ENCODE results near the gene SEMA4D.

DNA sequence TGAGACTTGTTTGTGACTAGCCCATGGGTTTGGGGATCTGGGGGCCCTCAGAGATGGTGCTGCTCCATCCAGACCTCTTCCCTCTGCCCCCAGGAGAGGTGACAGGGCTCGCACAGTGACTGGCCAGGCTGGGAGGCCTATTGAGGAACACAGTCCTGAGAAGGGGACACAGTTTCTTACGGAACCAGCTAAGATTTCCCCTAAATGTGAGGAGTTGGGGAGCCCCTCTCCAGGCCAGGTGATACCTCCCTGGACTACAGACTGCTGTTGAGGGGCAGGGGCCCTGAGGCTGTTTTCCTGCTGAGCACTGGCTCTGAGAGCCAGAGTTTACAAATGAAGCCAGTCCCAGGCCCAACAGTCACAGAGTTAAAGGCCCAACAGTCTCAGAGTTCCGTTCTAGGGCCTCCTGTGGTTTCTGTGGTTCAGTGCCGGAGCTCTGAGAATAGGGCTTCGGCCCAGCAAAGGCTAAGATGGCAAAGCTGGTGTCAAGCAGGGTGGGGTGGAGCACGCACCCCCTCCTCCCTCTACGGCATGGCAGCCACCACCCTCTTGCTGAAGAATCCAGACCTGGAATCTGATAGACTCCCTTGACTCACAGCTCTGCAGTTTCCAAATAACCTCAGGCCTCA is 1.1 kb upstream of the SEMA4D start:
- TF ChIP-seq, protein P1, sequence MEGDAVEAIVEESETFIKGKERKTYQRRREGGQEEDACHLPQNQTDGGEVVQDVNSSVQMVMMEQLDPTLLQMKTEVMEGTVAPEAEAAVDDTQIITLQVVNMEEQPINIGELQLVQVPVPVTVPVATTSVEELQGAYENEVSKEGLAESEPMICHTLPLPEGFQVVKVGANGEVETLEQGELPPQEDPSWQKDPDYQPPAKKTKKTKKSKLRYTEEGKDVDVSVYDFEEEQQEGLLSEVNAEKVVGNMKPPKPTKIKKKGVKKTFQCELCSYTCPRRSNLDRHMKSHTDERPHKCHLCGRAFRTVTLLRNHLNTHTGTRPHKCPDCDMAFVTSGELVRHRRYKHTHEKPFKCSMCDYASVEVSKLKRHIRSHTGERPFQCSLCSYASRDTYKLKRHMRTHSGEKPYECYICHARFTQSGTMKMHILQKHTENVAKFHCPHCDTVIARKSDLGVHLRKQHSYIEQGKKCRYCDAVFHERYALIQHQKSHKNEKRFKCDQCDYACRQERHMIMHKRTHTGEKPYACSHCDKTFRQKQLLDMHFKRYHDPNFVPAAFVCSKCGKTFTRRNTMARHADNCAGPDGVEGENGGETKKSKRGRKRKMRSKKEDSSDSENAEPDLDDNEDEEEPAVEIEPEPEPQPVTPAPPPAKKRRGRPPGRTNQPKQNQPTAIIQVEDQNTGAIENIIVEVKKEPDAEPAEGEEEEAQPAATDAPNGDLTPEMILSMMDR (IDR thresholded peaks at IDR 0.05) = no peak
- TF ChIP-seq POLR2A (IDR thresholded peaks at IDR 0.05; ENCODE audit: low read depth) (no peak), POLR2AphosphoS5 (IDR thresholded peaks at IDR 0.05) (no peak)
